GM12892 (cell line): Measurements from ENCODE around the gene COX19.
A peak's percentile ranks its signal among the peaks of the same experiment; 100 is the strongest.

Experiments
- POLR2A ChIP-seq: IDR thresholded peaks from 2 replicates; pipeline ENCODE4 v1.6.1; 2011; ENCODE audit warnings: low read depth, low read length, control low read depth
- POLR2AphosphoS5 ChIP-seq: IDR thresholded peaks from 2 replicates; pipeline ENCODE4 v1.6.1; 2011; ENCODE audit warnings: low read depth, low read length, control low read depth
- TAF1 ChIP-seq: IDR thresholded peaks from 2 replicates; pipeline ENCODE4 v1.6.1; 2011; ENCODE audit warnings: low read depth, mild to moderate bottlenecking, control low read depth, low read length, borderline replicate concordance

GRCh38 chr7:923108-924041 is 52.0 kb downstream of the COX19 start:
- TF ChIP-seq POLR2AphosphoS5: peak; percentile 53
- peak; percentile 68; the same call in 1 of the 2 replicates for TF ChIP-seq POLR2A
- TF ChIP-seq TAF1: peak; percentile 48; the same call in 1 of the 2 replicates
